HepG2 (cell line): Measurements from ENCODE around the gene ODC1.

Experiments
- CEBPG ChIP-seq: IDR thresholded peaks from 2 replicates; pipeline ENCODE4 v1.6.1; 2016
- EHMT2 ChIP-seq: fragments of 200-600 bp; sonication (generic); IDR thresholded peaks from 2 replicates; pipeline ENCODE4 v1.7.0; 2017; ENCODE audit warnings: antibody characterized with exemption, low read depth, low read length, borderline replicate concordance
- IRX3 ChIP-seq: sonication (generic); formaldehyde crosslinking; IDR thresholded peaks from 2 replicates; pipeline ENCODE4 v1.8.1; 2023; ENCODE audit warnings: mild to moderate bottlenecking, low read depth, missing genetic modification reagents, borderline replicate concordance
- ZNF549 ChIP-seq: sonication (generic); formaldehyde crosslinking; IDR thresholded peaks from 2 replicates; pipeline ENCODE4 v1.5.0; 2020; ENCODE audit warnings: missing genetic modification reagents

DNA sequence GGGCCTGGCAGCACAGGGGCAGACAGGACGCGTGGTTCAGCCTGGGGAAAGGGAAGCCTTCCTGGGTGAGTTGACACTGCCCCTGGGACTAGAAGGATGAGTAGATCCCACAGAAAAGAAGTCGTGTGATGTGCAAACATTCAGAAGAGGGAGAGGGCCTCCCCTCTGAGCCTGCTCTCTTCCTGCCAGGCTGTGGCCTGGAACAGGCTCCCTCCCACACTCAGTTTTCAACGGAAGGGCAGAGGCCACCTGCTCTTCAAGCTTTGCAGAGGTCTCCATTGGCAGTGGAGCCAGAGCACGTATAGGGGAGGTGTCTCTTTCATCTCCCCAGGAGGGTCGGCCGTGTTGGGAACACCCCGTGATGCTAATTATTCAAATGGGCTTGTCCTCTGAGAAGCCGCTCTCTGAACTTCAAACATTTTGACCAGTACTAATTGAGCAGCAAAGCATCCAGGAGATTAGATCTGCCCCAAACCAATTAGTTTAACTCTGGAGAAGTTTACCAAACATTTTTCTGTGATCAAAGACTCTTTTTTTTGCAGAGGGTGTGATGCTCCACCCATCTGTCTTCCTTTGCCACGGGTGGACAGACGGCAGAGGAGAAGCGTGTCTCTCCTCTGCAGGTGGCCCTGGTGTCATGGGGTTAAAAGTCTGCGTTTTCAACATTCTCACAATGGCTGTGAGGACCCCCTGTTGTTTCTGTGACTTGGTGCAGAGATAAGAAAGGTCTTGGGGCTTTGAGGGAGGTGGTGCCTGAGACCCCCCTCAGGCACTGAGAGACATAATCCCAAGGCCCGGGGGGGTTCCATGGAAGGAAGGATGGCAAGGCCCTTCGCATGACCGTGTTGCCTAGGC lies 29.5 kb upstream of the ODC1 start:
- TF ChIP-seq ZNF549 (CRISPR knock-in tag) (no peak), IRX3 (no peak), EHMT2 (no peak), CEBPG (CRISPR knock-in tag) (no peak)
